Ovary (tissue), 9 donors: ENCODE data around the gene ADGRV1. TPM values are rescaled to one million over a fixed set of nuclear protein-coding genes. Genes with fewer than 3 reads are reported as not detected.

Experiments used
- DNase-seq, 5 donors: peaks; one replicate each; pipeline ENCODE4 v3.0.0-alpha.2; 2019 to 2020
- H3K27ac ChIP-seq, 2 donors: fragments of 200-600 bp; one replicate each; pipeline versions ENCODE4 v1.5.1 to v1.8.0; 2019 to 2022
- H3K27me3 ChIP-seq: fragments of 200-600 bp; one replicate; pipeline ENCODE4 v1.8.0; 2022
- H3K36me3 ChIP-seq: fragments of 200-600 bp; sonication (generic); one replicate; pipeline ENCODE4 v1.5.1; 2019
- H3K4me1 ChIP-seq: one replicate; pipeline ENCODE4 v1.8.1; 2013; ENCODE audit warnings: mild to moderate bottlenecking, moderate library complexity; ENCODE audit not compliant: insufficient read depth
- H3K4me3 ChIP-seq: fragments of 200-600 bp; sonication (generic); one replicate; pipeline ENCODE4 v1.5.1; 2017
- H3K9me3 ChIP-seq, 2 donors: fragments of 200-600 bp in 1 of 2; sonication (generic) in 1 of 2; one replicate each; pipeline versions ENCODE4 v1.5.1 to v1.8.1; 2013 to 2019; ENCODE audit warnings: mild to moderate bottlenecking in 1 of 2, moderate library complexity in 1 of 2
- EP300 ChIP-seq: sonication (generic); formaldehyde crosslinking; IDR thresholded peaks from one replicate; pipeline ENCODE4 v1.6.1; 2017; ENCODE audit warnings: antibody characterized with exemption
- POLR2A ChIP-seq: fragments of 450-650 bp; IDR thresholded peaks from one replicate; pipeline ENCODE4 v1.6.1; 2017; ENCODE audit warnings: antibody characterized with exemption, mild to moderate bottlenecking, moderate library complexity
- WGBS, 3 donors: extraction: QIAGEN DNeasy Blood & Tissue Kit in 1 of 3; methylation state at CpG; one replicate each; pipeline versions ENCODE4 v1.1.5 to v1.1.7; 2013 to 2017; 5-methylcytosine and 5-hydroxymethylcytosine counted together
- intact Hi-C, 4 donors: fragments of 100-400 bp; cut with DNase I; formaldehyde crosslinking; loops; one replicate each; pipeline versions ENCODE4 v1.11.0 to v1.15.1; 2022 to 2023
- polyA plus RNA-seq, 2 donors: library from polyadenylated mRNA; stranded (reverse); fragments of 200-250 nt in 1 of 2; fragments of 350-450 nt in 1 of 2; fragmentation: Illumina TruSeq in 1 of 2; extraction: RNeasy Lipid Tissue Mini Kit (QIAGEN cat#74804) in 1 of 2; gene quantifications; one replicate each; pipeline ENCODE4 v1.2.3, GENCODE V29; 2013 to 2014
- total RNA-seq, 7 donors: library from RNA; depleted of rRNA in 2 of 7; stranded (reverse); fragments of >200 nt in 2 of 7; fragmentation: NEBNext Ultra II Directional in 3 of 7; extraction: Animal tissue kit (Norgen Biotek cat#: 25700) in 3 of 7; gene quantifications; one replicate each; pipeline versions ENCODE4 v1.1.0 to v1.2.4, GENCODE V29; 2016 to 2023
- TF ChIP-seq, protein P1 (sequence below), 3 donors: fragments of 450-650 bp in 2 of 3; fragments of 200-600 bp in 1 of 3; IDR thresholded peaks; one replicate each; pipeline versions ENCODE4 v1.5.1 to v1.8.0; 2016 to 2022; ENCODE audit warnings: antibody characterized with exemption in 3 of 3, mild to moderate bottlenecking in 1 of 3
- donor health status: DM: no; HTN: no; CAD: no; lungs with moderate emphysema.
- donor health status: DM: no; HTN: no; CAD: no.
- donor health status: Bipolar disorder and iron deficiency.
- donor health status: DM: yes; HTN: yes; CAD: no.
- donor health status: DM: no; HTN: no; CAD: no.
- donor health status: DM: yes; HTN: yes; CAD: no.

The ADGRV1 gene
- total and polyA plus RNA-seq, 9 donors = 0.21 to 2.7 (median 1.1) TPM

DNA sequence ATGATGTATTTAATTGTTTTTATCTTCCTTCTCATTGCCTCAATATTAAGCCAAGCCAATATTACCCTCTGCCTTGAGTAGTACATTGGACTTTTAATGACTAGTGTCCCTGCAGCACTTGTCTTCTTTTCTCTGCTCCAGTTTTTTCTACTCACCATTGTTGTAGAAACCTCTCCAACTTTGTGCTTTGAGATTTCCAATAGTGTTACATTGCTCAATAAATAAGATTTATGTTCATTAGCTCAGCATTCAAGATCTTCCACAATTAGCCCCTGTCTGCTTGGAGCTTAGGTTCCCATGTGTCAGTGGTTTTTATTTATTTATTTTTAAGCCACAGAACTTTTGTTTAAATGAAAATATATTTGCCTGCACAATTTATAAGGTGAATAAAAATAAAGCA lies 145.3 kb downstream of the ADGRV1 start:
- Histone ChIP-seq H3K27me3 (no peaks in the 10 kb centered on the region), H3K4me1 (no peaks in the 10 kb centered on the region), H3K9me3 (no peaks in the 10 kb centered on the region), H3K27ac (no peak overlapping the region), H3K4me3 (no peak overlapping the region), H3K36me3 (no peaks in the 10 kb centered on the region)
- no peak for TF ChIP-seq POLR2A
- TF ChIP-seq, protein P1, sequence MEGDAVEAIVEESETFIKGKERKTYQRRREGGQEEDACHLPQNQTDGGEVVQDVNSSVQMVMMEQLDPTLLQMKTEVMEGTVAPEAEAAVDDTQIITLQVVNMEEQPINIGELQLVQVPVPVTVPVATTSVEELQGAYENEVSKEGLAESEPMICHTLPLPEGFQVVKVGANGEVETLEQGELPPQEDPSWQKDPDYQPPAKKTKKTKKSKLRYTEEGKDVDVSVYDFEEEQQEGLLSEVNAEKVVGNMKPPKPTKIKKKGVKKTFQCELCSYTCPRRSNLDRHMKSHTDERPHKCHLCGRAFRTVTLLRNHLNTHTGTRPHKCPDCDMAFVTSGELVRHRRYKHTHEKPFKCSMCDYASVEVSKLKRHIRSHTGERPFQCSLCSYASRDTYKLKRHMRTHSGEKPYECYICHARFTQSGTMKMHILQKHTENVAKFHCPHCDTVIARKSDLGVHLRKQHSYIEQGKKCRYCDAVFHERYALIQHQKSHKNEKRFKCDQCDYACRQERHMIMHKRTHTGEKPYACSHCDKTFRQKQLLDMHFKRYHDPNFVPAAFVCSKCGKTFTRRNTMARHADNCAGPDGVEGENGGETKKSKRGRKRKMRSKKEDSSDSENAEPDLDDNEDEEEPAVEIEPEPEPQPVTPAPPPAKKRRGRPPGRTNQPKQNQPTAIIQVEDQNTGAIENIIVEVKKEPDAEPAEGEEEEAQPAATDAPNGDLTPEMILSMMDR (IDR thresholded peaks at IDR 0.05) = no peak
- no peak for DNase-seq
- intact Hi-C loops = no loop called here

DNA sequence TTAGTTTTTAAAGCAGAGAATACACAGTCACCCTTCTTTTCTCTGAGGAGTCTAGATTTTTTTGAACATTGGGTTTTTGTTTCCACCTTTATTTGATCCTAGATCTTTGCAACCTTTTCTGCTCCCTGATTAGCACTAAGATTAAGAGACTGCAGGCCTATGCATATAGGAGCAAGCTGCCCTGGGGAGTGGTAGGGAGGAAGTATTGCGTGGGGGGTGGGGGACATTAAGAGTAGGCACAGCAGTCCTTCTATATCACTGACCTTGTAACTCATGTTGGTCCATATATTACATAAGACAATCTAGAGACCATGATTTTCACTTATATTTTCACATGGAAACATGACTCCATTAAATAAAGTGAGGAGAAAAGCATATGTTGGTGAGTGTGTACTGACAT lies 149.1 kb downstream of the ADGRV1 start:
- Histone ChIP-seq H3K4me1 (no peaks in the 10 kb centered on the region), H3K9me3 (no peaks in the 10 kb centered on the region), H3K27me3 (no peaks in the 10 kb centered on the region), H3K27ac (no peak overlapping the region), H3K36me3 (no peaks in the 10 kb centered on the region), H3K4me3 (no peak overlapping the region)
- no peak for DNase-seq
- intact Hi-C loops = loop anchor here in 1 of 4 donors (5.0 kb wide), 1 partner anchor 1095 kb away; no protein-coding TSS in a partner anchor
- TF ChIP-seq, protein P1 (IDR thresholded peaks at IDR 0.05) = no peak
- TF ChIP-seq POLR2A = no peak
- TF ChIP-seq EP300 = no peak
- WGBS, 3 donors = 86 to 91% (median 90%) methylated on average over 1 of the region's 1 CpG

DNA sequence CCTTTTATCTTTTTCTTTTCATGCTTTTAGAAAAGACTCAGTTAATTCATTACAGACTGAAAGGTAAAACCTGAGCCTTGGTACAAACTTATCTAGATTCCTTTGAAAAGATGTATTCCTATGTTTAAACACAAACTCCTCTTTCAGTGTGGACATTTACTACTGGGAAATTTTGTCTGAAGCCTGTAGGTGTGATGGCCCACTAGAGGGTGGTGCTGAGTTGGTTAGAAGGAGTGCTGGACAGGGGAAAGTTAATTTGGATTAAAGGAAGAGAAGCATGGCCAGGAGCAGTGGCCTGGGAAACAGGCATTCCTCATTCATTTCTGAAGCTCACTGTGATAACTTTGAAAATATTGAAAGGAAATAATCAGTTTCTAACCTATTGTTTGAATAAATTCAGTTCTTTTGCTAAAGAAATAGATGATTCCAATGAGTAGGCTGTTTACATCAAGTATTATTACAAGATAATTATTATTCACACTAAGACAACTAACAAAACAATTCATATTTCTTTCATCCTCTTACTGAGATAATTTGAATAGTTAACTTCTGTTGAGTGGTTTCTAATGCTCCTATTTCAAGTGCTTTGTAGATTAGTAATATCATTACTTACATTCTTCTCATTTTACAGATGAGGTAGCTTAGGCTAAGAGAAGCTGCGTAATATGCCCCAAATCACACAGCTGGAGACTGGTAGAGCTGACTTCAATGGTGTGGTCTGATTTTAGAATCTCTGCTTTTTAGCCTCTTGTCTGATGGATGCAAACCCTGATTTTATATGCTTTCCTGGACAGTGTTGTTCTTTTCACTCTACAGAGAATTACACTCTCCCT lies 150.9 kb downstream of the ADGRV1 start:
- Histone ChIP-seq H3K9me3 (no peaks in the 10 kb centered on the region), H3K4me3 (no peak overlapping the region), H3K36me3 (no peaks in the 10 kb centered on the region), H3K27me3 (no peaks in the 10 kb centered on the region), H3K4me1 (no peaks in the 10 kb centered on the region), H3K27ac (no peak overlapping the region)
- peak in 3 of 5 donors; percentile 8 to 19 (median 15) for DNase-seq
- WGBS, 3 donors = 78 to 89% (median 87%) methylated on average over 1 of the region's 1 CpG
- intact Hi-C loops = loop anchor here in 1 of 4 donors (5.0 kb wide), 1 partner anchor 1097 kb away; no protein-coding TSS in a partner anchor
- TF ChIP-seq, protein P1 (IDR thresholded peaks at IDR 0.05) = peak in 1 of 3 donors; percentile 17
- no peak for TF ChIP-seq POLR2A

DNA sequence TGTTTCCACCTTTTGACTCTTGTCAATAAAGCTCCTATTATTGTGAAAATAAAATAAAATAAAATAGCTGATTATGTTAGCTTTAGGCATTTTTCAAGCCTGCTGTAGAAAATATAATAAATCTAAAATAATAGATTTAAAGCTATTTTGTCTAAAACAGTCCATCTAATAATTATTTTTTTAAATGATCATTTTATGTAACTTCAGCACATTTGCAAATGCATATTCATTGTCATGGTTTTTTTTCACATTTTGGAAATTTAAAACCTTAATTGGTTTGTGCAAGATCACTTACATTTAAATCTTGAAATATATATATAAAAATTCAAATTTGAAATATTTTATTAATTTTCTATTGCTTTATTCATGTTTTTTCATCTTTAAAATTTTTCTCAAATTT lies 159.8 kb downstream of the ADGRV1 start:
- H3K4me3 ChIP-seq = no peak overlapping the region
- no peak for DNase-seq
- no peak overlapping the region for H3K27ac ChIP-seq
- no peaks in the 10 kb centered on the region for H3K27me3 ChIP-seq
- TF ChIP-seq, protein P1 (IDR thresholded peaks at IDR 0.05) = no peak
- no peak for TF ChIP-seq POLR2A
- no peak for TF ChIP-seq EP300
- intact Hi-C loops = no loop called here
- no peaks in the 10 kb centered on the region for H3K4me1 ChIP-seq
- H3K36me3 ChIP-seq = no peaks in the 10 kb centered on the region
- no peaks in the 10 kb centered on the region for H3K9me3 ChIP-seq
